Stimulated activated CD4-positive, alpha-beta T cell treated with anti-CD3 and anti-CD28 coated beads, Interleukin-1b, Interleukin-23, amount 100 ng/mL, for 1 hour (primary cell): Measurements from ENCODE around the gene TAS2R4.
A peak's percentile ranks its signal among the peaks of the same experiment; 100 is the strongest.
"Not testable (repeated sequence)": the region's sequence is repeated elsewhere in the genome, so short reads cannot be mapped to it uniquely, and the experiment has no call there.

Experiments used
- DNase-seq, 2 donors: peaks; one replicate each; pipeline ENCODE4 v3.0.0-alpha.2; 2020; ENCODE audit warnings: low read depth in 2 of 2

The TAS2R4 gene, protein sequence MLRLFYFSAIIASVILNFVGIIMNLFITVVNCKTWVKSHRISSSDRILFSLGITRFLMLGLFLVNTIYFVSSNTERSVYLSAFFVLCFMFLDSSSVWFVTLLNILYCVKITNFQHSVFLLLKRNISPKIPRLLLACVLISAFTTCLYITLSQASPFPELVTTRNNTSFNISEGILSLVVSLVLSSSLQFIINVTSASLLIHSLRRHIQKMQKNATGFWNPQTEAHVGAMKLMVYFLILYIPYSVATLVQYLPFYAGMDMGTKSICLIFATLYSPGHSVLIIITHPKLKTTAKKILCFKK

DNA sequence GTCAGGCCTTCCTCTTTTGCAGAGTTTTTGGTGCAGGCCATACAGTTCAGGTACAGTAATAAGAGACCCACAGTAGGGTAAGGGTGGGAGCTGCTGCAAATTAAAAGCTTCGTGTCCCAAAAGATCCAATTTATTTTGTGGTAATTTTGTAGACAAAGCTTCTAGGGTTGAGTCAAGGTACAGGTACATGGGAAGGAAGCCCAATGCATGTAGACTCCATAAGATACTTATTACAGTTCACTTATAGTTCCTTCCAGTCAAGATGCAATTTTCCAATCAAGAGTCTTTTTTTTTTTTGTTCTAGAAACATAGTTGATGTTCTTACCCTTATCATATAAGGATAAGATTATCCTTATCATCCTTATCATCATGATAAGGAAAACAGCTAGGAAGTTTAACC is at the start of gene TAS2R4:
Gene TAS2R4 (plus strand): TSS at position 301 of the 400 bp plus-strand sequence. CDS start 1,815 bp downstream, outside the sequence.
- no peak for DNase-seq

DNA sequence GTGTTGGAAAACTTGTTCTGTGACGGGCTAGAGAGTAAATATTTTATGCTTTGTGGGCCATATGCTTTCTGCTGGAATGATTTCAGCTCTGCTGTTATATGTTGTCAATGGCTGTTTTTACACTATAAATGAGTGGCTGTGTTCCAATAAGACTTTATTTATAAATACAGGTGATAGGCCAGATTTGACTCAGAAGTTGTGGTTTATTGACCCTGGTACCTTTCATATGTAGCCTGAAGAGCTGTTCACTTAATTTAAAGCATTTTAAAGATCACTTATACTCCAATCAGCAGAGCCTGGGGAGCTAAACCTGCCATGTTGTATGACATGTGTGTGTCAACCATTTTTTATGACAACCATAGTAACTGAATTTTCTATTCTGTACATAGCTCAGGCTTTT is 47.5 kb upstream of the TAS2R4 start:
- DNase-seq, result no peak

DNA sequence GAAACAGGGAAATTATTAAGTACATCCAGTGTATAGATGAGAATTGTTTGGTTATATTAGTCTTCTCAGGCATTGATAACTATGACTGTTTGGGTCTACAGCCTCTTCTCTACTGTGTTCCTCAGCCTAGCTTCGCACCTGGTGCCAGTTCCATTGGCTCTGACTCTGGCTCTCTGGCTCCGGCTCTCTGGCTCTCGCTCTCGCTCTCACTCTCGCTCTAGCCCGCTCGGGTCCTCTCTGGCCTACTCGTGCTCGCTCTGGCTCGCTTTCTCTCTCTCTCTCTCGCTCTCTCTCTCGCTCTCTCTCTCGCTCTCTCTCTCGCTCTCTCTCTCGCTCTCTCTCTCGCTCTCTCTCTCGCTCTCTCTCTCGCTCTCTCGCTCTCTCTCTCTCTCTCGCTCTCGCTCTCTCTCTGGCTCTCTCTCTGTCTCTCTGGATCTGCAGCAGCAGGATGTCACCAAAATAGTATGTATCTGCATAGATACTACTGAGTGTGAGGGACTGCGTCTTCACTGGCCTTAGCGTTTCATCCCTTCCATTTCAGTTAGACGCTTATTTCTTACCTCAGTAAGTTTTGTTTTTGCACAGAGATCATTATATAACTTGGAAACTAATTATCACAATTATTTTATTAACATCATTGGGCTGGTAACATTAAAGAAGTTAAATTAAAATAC is 44.9 kb upstream of the TAS2R4 start:
- DNase-seq, result no peak

DNA sequence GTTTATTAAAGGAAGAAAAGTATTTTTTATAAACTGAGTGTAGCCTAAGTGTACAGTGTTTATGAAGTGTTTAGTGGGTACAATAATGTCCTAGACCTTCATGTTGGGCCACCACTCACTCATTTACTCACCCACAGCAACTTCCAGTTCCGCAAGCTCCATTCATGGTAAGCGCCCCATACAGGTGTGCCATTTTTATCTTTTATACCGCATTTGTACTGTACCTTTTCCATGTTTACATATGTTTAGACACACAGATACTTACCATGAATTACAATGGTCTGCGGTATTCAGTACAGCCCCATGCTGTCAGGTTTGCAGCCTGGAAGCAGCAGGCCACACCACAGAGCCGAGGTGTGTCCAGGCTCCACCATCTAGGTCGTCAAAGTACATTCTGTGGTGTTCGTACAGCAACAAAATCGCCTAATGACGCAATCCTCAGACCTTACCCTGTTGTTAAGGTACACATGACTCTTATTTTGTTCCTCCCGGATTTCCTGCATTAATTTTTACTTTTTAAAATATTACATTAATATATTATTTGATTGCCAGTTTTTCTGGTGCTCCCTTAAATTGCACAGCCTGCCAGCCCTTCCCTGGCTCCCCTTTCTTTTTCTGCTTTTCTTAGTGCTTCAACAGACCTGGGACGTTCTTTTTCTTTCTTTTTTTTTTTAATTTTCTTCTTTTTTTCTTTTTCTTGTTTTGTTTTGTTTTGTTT is 39.2 kb upstream of the TAS2R4 start:
- no peak for DNase-seq

DNA sequence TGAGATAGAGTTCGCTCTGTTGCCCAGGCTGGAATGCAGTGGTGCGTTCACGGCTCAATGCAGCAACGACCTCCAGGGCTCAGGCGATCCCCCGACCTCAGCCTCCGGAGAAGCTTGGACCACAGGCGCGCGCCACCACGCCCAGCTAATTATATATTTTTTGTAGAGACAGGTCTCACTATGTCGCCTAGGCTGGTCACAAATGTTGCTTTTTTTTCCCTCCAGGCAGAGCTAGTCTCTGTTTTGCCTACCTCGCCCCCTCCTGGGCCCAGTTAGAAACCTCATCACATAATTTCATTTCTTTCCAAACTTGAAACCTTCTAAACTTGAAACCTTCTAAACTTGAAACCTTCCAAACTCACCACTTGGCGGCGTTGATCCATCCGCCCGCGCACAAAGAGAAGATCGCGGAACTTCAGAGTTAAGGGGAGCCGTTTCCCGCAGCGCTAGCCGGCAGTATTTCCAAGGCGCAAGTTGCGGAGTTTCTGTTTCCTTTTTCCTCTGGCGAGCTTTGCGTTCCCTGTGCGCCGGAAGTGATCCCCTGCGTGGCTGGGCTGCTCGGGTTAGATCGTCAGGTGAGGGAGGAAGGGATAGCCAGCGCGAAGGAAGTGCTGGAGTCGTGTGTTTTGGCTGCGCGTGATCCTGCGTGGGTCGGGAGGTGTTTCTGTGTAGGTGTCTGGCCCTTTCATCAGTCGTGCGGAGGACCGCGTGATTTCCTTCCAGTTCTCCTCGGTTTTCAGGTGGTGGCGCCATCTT is 38.5 kb upstream of the TAS2R4 start, which contains the start of gene SSBP1:
Gene SSBP1 (plus strand): TSS at position 523 of the 756 bp plus-strand sequence. CDS start 809 bp downstream, outside the sequence.
- peak; percentile 72 to 74 for DNase-seq

DNA sequence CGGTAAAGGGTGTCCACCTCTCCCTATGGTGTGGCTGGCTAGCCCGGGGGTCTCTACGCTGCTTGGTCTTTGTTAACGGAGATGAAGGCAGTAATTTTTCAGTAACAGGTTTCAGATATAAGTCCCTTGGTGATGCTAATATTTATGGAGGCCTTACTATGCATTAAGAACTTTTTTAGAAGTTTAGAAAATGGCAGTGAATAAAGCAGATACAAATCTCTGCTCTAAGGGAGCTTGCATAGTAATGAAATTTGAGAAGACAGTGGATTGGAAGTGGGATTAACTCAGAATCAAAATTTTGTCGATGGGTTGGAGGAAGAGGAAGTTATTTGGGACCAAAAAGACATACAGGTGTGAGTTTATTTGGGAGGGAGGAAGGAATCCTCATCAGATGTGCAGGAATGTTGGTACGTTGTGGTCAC is 37.9 kb upstream of the TAS2R4 start:
- no peak for DNase-seq

DNA sequence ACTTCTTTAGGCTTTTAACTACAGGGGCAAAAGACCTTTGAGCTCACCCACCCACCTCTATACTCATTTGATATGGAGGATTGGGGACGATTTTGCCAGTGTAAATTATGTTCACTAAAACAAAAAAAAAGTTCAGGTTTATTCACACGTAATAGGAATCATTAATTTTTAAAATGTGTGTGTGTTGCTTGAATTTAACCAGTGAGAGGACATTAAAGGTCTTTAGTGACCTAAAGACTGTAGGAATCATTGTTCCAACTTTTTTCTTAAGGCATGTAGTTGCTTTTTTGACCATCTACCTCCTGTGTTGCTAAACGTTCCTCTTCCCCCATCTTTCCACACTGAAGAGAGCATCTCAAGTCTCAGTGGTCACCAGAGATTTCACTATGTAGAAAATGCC is 37.2 kb upstream of the TAS2R4 start:
- DNase-seq, result no peak

DNA sequence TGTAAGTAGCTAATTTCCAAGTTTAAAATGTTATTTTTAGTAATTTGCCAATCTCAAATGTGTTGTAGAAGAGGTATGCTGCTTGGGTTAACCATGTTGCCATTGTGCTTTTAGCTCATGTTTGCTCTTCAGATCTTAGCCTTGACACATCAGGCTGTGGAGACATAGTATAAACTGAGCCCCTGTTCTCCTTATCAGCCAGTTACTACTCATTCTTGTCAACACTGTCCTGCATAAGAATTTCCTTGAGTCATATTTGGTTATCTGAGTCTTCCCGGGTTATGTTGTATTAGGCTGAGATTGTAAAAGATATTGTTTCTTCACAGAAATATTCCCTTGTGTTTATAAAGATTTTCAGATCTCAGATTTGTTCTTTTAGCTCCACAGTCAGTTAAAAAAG is 34.2 kb upstream of the TAS2R4 start:
- DNase-seq, result no peak

DNA sequence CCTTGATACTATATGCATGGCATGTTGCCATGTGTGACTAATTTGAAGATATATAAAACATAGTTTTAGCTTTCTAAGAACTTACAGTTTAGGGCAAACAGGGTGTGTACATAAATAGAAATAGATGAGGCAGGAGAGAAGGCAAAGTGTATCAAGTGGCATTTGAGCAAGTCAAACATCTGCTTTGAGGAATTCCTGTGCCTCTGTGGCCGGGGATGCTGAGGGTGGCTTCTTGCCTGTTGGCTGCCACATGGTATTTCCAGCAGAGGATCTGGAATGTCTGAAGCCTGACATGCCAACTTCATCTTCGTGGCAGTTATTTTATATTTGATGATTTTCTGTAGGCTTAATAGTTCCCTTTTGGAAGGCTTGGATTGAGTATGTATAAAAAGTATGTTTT is 32.3 kb upstream of the TAS2R4 start:
- no peak for DNase-seq

DNA sequence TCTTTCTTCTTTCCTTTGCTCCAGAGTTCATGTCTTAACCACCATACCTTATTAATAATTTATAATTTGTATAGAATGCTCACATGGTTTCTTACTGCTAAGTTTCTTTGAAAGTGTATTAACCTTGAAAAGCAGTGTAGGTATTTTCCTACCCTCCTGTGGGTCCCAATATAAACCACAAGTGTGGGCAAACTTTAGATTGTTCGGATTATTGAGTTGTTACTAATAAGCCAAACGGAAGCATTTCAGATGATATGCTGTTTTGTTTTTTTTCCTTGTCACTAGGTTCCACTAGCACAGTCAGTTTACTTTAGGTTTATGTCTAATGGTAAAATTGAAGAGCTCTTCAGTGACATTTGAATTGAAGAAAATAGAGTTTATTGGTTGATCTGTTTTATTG is 28.1 kb upstream of the TAS2R4 start:
- DNase-seq, result no peak

DNA sequence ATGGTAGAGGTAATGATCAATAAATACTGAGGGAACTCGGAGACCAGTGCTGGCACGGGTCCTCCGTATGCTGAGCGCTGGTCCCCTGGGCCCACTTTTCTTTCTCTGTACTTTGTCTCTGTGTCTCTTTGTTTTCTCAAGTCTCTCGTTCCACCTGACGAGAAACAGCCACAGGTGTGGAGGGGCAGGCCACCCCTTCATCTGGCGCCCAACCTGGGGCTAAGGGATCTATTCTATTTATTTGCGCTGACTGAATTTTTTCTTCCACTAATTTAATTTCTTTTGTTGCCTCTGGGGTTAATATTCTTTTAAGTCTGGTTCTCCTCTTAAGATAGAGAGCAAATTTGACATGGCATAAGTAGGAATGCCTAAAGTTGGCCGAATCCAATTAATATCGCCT is 24.6 kb upstream of the TAS2R4 start:
- DNase-seq, result not testable (repeated sequence)

DNA sequence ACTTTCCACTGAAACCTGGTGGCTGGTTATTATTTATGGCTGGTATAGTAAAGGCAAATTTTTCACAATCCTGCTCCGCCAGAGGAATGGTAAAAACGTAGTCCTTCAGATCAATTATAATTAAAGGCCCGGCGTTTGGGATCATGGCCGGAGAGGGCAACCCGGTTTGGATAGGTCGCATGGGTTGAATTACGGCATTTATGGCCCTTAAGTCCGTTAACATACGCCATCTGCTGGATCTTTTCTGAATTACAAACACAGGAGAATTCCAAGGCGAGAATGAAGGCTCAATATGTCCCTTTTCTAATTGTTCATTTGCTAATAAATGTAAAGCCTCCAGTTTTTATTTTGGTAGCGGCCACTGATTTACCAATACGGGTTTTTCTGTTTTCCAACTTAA is 23.8 kb upstream of the TAS2R4 start:
- no peak for DNase-seq

DNA sequence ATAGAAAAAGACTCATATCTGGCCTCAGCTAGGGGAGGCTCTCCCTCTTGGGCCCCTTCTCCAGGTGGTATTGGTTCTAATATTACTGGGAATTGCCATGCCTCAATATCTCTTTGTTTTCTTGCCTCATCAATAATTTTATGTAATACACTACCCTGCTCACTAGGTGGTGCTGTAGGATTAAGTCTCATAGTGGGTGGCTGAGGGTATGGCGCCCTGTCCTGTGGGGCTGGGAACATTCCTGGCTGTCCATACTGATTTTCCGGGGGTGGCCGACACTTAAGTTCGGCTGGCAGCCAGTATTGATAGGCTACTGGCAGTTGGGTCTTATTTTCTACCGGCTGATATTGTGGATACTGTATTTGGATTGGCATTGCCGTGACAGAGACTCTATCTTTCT is 21.5 kb upstream of the TAS2R4 start:
- no peak for DNase-seq

DNA sequence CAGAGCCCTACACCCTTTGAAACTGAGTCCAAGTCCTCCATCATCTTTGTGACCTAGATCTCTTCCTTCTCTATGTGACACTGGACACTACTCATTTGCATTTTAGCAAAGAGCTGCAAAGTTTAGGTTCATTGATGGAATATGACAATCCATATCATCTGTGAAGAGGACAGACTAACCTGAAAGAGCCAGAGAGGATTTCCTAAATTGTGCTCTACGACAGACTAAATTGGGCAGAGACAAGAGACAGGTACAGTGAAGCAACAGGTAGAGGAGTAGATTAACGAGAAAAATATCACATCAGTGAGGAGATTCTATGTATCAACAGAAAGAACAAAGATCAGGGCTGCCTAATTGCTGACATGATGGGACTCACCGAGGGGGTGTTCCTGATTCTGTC is 12.7 kb upstream of the TAS2R4 start, which contains the start of gene TAS2R3:
Gene TAS2R3 (plus strand): TSS at position 301 of the 400 bp plus-strand sequence. CDS start 62 bp downstream, at position 363.
- no peak for DNase-seq

DNA sequence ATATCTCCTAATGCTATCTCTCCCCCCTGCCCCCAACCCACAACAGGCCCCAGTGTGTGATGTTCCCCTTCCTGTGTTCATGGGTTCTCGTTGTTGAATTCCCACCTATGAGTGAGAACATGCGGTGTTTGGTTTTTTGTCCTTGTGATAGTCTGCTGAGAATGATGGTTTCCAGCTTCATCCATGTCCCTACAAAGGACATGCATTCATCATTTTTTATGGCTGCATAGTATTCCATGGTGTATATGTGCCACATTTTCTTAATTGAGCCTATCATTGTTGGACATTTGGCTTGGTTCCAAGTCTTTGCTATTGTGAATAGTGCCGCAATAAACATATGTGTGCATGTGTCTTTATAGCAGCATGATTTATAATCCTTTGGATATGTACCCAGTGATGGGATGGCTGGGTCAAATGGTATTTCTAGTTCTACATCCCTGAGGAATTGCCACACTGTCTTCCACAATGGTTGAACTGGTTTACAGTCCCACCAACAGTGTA is 6.3 kb upstream of the TAS2R4 start:
- DNase-seq, result not testable (repeated sequence)

DNA sequence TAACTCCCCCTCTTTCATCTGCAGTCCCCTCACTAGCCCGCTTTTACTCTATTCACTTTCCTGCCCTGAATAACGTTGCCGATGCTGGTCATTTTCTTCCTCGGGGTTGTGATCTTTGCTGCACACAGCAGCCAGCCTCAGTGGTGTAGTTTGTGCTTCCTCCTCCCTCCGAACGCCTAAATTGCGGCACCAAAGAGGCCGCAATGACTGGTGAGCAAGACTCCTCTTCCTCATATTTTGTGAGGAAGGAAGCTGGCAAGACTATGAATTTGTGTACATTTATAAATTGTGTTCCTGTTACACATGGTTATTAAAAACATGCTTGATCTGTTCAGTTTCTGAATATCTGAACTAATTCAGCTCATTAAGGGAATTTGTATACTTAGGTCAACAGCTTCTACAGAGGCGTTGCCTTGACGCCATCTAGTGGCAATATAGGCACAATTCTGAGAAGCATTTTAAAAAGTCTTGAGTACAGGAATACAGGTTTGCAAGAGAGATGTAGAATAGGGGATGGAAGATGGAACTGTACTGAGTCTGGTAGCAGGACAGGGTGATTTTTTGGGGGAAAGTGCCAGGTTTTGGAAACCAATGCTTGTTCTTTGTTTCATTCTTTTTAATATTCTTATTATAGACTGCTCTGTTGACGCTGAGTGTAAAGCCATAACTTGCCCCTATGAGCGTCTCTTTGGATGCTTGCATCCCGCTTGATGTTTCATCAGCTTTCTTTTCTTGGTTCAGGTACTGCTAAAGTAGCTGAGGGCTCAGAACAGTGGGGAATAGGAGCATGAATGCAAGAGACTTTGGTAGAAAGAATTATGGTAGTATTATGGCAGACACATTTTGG is 9.5 kb downstream of the TAS2R4 start:
- DNase-seq, result no peak

DNA sequence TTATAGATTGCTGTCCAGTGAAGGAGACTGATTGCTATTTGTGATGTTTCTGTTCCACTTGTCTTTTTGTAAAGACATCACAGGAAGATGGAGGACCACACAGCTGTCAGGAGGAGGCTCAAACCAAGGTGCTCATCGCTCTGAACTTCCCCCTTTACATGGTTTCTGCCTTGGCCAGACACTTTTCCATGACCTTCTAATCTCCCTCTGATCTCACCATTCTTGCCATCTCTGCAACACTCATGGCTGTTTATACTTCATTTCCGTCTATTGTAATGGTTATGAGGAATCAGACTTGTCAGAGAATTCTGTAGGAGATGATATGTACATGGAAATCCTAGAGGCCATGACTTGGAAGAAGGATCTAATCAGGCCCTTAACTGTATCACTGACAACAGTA is 11.8 kb downstream of the TAS2R4 start:
- no peak for DNase-seq

DNA sequence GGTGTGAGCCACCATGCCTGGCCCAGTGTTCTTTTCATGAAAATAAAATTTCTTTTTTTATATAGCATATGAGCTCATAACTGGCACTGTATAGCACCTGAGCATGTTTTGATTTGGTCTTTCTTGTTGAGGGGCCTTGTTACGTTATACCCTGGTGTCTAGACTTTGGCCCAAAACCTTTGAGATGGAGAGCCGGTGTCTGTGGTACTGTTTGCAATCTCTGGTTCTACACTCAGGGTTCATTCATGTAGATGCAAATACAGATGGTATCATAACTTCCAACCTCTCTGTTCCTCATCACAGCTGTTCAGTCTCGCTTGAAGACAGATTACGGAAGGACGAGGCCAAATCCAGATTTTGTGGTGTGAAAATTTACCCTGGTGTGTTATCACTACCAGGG is 13.4 kb downstream of the TAS2R4 start, which contains the start of gene TAS2R5:
Gene TAS2R5 (plus strand): TSS at position 301 of the 400 bp plus-strand sequence. CDS start 145 bp downstream, outside the sequence.
- DNase-seq, result no peak

DNA sequence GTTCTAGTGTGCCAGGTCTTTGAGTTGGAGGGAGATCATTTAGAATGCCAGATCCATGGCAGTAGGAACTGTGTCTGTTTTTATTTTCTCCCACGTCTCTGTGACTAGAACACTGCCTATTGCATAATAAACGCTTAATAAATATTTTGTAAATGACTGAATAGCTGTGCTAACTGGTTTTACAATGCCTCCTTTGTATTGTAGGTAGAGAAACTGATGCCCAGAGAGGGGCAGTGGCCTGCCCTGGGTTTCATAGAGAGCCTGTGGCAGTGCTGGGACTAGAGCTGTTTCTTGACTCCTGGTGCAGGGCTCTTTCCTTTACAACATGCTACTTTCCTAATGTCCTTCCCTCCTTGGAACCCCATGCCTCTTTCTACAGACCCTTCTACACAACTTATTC is 16.1 kb downstream of the TAS2R4 start:
- no peak for DNase-seq

DNA sequence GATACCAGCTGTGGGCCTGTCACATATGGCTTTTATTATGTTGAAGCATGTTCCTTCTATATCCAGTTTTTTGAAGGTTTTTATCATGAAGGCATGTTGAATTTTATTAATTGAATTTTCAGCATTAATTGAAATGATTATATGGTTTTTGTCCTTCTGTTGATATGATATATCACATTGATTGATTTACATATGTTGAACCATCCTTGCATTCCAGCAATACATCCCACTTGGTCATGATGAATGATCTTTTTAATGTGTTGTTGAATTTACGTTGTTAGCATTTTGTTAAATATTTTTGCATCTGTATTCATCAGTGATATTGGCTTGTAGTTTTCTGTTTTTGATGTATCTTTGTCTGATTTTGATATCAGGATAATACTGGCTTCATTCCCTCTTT is 43.6 kb downstream of the TAS2R4 start:
- DNase-seq, result no peak

DNA sequence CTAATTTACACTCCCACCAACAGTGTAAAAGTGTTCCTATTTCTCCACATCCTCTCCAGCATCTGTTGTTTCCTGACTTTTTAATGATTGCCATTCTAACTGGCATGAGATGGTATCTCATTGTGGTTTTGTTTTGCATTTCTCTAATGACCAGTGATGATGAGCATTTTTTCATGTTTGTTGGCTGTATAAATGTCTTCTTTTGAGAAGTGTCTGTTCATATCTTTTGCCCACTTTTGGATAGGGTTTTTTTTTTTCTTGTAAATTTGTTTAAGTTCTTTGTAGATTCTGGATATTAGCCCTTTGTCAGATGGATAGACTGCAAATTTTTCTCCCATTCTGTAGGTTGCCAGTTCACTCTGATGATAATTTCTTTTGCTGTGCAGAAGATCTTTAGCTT is 46.0 kb downstream of the TAS2R4 start:
- not testable (repeated sequence) for DNase-seq
